Ectodermal cell (in vitro differentiated cells): ENCODE results near the gene GNAQ.
"Not testable (repeated sequence)": the region's sequence is repeated elsewhere in the genome, so short reads cannot be mapped to it uniquely, and the experiment has no call there.

ENCODE experiments used
- H3K27ac ChIP-seq: 2 replicates; pipeline ENCODE4 v1.7.0; 2013; ENCODE audit warnings: mild to moderate bottlenecking, low read depth, low read length; ENCODE audit not compliant: insufficient read depth, poor library complexity, severe bottlenecking
- H3K27me3 ChIP-seq: 2 replicates; pipeline ENCODE4 v1.7.0; 2013; ENCODE audit warnings: mild to moderate bottlenecking, low read length; ENCODE audit not compliant: insufficient read depth, control insufficient read depth, poor library complexity, severe bottlenecking
- H3K36me3 ChIP-seq: one replicate; pipeline ENCODE4 v1.7.0; 2013; ENCODE audit warnings: low read length; ENCODE audit not compliant: control insufficient read depth, insufficient read depth
- H3K4me1 ChIP-seq: one replicate; pipeline ENCODE4 v1.7.0; 2013; ENCODE audit warnings: low read length; ENCODE audit not compliant: control insufficient read depth, insufficient read depth
- H3K4me3 ChIP-seq: 2 replicates; pipeline ENCODE4 v1.7.0; 2013; ENCODE audit warnings: low read depth, low read length, control low read depth; ENCODE audit not compliant: insufficient read depth
- H3K9me3 ChIP-seq: 2 replicates; pipeline ENCODE4 v1.7.0; 2013; ENCODE audit warnings: mild to moderate bottlenecking, low read length, moderate library complexity; ENCODE audit not compliant: control insufficient read depth
- WGBS, 2 experiments: methylation state at CpG; one replicate each; pipeline ENCODE4 v1.1.7; 2013; ENCODE audit warnings: missing lambda C conversion rate in 2 of 2; 5-methylcytosine and 5-hydroxymethylcytosine counted together

Gene GNAQ

DNA sequence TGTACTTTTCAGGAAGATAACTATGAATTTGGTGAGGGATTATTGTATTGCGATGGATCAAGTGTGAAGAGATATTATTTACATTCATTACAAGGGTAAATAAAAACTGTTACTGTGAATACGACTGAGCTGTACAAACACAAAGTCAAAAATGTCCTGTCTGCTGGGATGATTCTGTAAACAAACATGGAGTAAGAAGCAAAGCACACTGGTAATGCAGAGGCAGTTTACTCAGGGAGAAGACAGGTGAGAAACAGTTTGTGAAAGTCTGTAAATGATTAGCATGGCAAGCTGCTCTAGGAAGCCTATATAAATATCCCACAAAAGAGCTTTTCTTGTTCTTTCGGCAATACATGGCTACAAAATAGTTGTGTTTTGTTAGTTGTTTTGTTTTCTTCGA is 268.0 kb downstream of the GNAQ start:
- Histone ChIP-seq H3K4me3 (no peak overlapping the region), H3K4me1 (no peaks in the 10 kb centered on the region), H3K27me3 (no peaks in the 10 kb centered on the region), H3K27ac (no peak overlapping the region), H3K9me3 (no peaks in the 10 kb centered on the region), H3K36me3 (no peaks in the 10 kb centered on the region)
- WGBS, 2 experiments: 97% methylated on average over 4 of the region's 4 CpGs

DNA sequence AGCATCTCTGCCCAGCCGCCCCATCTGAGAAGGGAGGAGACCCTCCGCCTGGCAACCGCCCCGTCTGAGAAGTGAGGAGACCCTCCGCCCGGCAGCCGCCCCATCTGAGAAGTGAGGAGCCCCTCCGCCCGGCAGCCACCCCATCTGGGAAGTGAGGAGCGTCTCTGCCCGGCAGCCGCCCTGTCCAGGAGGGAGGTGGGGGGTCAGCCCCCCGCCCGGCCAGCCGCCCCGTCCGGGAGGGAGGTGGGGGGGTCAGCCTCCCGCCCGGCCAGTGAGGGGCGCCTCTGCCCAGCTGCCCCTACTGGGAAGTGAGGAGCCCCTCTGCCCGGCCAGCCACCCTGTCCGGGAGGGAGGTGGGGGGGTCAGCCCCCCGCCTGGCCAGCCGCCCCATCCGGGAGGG is 270.7 kb downstream of the GNAQ start:
- H3K4me3 ChIP-seq, H3K4me1 ChIP-seq, H3K9me3 ChIP-seq, H3K27me3 ChIP-seq, H3K36me3 ChIP-seq, H3K27ac ChIP-seq: not testable (repeated sequence)
- 97 to 98% methylated on average over 13 to 17 of the region's 25 CpGs for WGBS, 2 experiments

DNA sequence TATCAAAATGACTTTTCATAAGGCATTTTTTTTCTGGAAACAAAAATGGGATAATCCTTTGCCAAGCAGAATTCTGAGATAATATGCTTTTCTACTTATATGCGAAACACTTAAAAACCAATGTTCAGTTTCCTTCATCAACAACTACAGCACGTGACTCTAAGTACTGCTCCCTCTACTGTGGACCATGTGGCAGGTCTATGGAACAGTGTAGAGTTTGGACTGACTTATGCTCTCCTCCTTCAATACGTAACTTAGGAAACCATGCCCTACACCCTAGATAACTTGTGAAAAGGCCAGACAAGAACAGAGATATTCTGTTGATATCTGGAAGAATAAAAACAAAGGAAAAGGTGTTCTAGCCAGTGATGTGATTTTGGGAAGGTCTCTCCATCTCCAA is 272.2 kb downstream of the GNAQ start:
- Histone ChIP-seq H3K36me3 (no peaks in the 10 kb centered on the region), H3K27me3 (no peaks in the 10 kb centered on the region), H3K4me3 (no peak overlapping the region), H3K9me3 (no peaks in the 10 kb centered on the region), H3K27ac (no peak overlapping the region), H3K4me1 (no peaks in the 10 kb centered on the region)
- WGBS, 2 experiments: 93 to 98% methylated on average over 3 of the region's 3 CpGs

DNA sequence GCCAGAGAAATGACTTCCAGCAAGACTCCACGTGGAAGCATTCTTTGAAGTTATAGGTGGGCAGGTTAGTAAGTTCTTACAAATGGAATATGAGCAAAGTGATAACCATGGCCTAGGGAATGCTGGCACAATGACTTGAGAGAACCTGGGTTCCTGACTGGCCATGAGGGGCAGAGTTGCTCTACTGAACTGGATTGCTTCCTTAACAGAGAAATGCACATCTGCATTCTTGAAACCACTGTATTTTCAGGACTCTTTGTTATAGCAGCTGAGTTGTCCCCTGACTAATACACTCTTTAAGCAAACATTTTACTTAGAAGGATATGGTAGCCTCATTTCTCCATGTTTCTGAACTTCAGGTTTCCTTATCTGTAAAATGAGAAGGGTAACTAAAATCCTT is 275.2 kb downstream of the GNAQ start:
- no peaks in the 10 kb centered on the region for H3K4me1 ChIP-seq
- no peak overlapping the region for H3K4me3 ChIP-seq
- no peaks in the 10 kb centered on the region for H3K36me3 ChIP-seq
- no peaks in the 10 kb centered on the region for H3K9me3 ChIP-seq
- no peak overlapping the region for H3K27ac ChIP-seq
- 0% methylated on average over 1 of the region's 1 CpG for WGBS, 2 experiments
- no peaks in the 10 kb centered on the region for H3K27me3 ChIP-seq

DNA sequence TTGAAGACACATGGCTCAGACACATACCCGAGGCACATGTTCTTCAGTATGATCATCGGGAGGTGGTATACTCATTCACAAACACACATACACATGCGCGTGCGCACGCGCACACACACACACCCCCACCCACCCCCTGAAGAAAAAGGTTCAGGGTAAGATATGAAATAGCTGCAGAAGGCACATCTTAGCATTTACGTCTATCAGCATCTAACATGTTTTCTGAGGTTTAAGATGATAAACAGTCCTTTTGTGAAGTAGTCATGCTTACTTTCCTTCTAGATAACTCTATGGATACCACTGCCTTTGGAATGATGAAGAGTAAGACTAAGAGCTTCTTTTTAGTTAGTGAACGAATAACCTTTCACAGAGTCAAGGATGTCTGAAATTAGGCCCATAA is 278.4 kb downstream of the GNAQ start:
- 85 to 87% methylated on average over 8 to 9 of the region's 9 CpGs for WGBS, 2 experiments
- Histone ChIP-seq H3K36me3 (no peaks in the 10 kb centered on the region), H3K27ac (no peak overlapping the region), H3K27me3 (no peaks in the 10 kb centered on the region), H3K4me1 (no peaks in the 10 kb centered on the region), H3K9me3 (no peaks in the 10 kb centered on the region), H3K4me3 (no peak overlapping the region)

DNA sequence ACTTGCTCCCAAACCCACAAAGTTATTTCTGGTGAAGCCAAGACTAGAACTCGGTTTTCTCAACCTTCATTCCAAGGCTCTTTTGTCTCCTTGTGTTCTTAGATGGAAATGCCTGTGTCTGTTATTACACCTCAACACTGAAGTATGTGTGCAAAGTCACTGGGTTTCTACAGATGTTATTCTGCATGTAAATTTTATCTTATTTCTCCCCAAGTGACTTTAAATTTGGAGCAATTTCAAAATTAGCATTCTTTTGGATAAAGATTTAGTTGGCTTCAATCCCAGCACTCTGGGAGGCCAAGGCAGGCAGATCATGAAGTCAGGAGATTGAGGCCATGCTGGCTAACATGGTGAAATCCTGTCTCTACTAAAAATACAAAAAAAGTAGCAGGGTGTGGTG is 279.1 kb downstream of the GNAQ start:
- Histone ChIP-seq H3K27ac (no peak overlapping the region), H3K36me3 (no peaks in the 10 kb centered on the region), H3K4me1 (no peaks in the 10 kb centered on the region), H3K27me3 (no peaks in the 10 kb centered on the region), H3K9me3 (no peaks in the 10 kb centered on the region), H3K4me3 (no peak overlapping the region)
- whole genome bisulfite sequencing, 2 experiments: 73 to 89% methylated on average over 1 of the region's 1 CpG

DNA sequence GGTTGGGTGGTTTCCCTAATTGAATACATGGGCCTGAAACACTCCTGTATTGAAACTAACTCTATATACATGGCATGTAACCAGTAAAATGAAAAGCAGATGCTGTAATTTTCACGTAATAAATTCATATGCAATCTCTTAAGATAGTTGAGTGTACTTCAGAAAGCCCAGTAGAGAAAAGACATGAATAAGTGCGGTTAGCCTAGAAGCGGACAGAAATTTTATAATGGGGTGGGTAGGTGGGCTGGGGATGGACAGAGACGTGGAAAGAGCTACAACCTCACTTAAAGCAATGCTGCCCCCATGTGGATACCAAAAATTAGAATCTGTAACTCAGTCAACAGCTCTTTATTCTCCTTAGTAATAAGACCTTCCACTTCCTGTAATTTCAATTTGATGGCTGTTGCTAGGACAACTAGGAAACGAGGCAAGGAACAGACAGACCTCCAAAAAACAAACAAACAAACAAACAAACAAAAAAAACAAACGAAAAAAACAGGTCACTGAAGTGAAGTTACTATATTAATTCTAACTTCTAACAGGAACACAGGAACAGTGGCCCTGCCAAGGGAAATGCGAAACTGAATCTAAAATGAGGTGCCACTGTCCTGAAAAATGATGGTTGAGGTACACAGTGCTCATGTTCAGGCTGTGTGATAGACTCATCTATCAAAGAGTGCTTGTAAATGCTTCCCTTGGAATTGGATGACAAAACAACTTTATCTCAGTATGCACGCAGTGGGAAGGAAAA is 280.1 kb downstream of the GNAQ start:
- H3K9me3 ChIP-seq: no peaks in the 10 kb centered on the region
- no peak overlapping the region for H3K27ac ChIP-seq
- 51 to 58% methylated on average over 8 of the region's 8 CpGs for whole genome bisulfite sequencing, 2 experiments
- no peaks in the 10 kb centered on the region for H3K36me3 ChIP-seq
- H3K4me1 ChIP-seq: no peaks in the 10 kb centered on the region
- H3K4me3 ChIP-seq: no peak overlapping the region
- H3K27me3 ChIP-seq: no peaks in the 10 kb centered on the region

DNA sequence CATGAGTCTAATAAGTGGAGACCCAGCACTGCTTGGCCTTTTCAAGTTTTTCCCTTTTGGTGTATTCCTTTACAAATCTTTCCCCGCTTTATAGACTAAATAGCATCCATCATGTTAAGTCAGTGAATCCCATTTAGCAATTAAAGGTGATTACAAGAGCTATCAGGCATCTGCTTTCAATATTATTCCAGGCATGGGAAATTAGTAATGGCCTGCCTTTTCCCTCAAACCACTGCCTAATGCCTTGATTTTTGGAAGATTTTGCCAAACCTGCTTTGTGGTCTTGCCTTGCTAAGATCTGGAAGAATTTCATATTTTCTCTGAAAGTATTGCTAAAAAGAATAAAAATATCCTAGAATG is 280.6 kb downstream of the GNAQ start:
- Histone ChIP-seq H3K36me3 (no peaks in the 10 kb centered on the region), H3K9me3 (no peaks in the 10 kb centered on the region), H3K27me3 (no peaks in the 10 kb centered on the region), H3K4me3 (no peak overlapping the region), H3K27ac (no peak overlapping the region), H3K4me1 (no peaks in the 10 kb centered on the region)
- WGBS, 2 experiments: 100% methylated on average over 1 of the region's 1 CpG

DNA sequence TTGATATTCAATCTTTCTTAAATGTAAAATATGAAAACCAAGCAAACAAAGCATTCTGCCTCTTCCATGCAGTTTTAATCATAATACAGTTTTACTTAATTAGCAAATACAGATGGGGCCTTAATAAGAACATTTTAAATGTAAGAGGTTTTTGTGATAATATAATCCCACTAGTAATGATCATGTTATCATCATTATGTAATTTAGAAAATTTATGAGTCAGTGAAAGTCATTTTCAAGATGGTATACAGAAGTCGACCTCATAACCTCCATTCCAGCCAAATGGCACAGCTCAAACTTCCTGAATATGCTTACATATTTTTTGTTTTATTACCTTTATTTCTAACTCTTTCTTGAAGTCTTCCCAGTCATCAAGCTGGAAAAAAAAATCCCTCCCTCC is 281.3 kb downstream of the GNAQ start:
- Histone ChIP-seq H3K27ac (no peak overlapping the region), H3K27me3 (no peaks in the 10 kb centered on the region), H3K4me3 (no peak overlapping the region), H3K9me3 (no peaks in the 10 kb centered on the region), H3K36me3 (no peaks in the 10 kb centered on the region), H3K4me1 (no peaks in the 10 kb centered on the region)
- WGBS, 2 experiments: 70 to 87% methylated on average over 1 of the region's 1 CpG

DNA sequence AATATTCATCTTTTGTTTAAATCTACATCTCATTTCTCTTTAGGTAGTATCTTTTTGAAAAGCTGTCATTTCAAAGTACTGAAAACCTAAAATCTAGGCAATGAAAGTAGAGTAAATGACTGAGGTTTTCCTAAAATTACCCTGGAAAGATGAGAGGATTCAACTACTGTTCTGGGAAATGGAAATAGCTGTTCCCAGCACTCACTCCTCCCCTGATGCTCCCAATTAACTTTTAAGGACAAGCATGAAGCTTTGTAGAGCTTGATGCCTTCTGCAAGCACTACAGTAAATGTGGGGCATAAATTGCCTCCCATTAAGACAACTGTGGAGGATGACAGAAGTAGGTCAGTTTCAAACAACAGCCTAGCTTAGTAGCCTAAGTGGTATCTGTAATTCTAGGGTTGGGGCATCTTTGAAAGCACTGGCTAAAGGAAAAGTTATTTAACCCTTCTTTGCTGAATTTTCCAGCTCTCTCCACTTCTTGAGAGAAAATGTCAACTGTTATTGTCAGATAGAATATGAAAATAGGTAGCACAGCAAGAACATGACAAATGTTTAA is 283.3 kb downstream of the GNAQ start:
- Histone ChIP-seq H3K4me1 (no peaks in the 10 kb centered on the region), H3K36me3 (no peaks in the 10 kb centered on the region), H3K9me3 (no peaks in the 10 kb centered on the region), H3K27me3 (no peaks in the 10 kb centered on the region), H3K4me3 (no peak overlapping the region), H3K27ac (no peak overlapping the region)

DNA sequence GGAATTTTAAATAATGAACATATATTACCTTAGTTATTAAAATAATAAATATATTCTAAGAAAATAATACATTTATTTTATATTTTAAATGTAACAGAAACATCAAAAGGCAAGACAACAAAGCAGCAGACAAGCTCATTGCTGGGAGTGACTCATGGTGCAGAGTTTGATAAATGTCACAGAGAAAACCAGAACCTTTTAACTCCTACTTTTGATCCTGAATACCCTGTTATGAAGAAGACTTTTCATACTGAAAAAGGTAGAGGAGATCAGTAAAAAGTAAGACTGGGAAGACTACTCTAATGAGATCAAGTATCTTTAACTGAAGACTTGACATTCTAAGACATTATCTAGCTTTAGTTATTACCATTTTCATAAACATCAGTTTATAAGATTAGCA is 284.4 kb downstream of the GNAQ start:
- Histone ChIP-seq H3K9me3 (no peaks in the 10 kb centered on the region), H3K4me3 (no peak overlapping the region), H3K27ac (no peak overlapping the region), H3K36me3 (no peaks in the 10 kb centered on the region), H3K27me3 (no peaks in the 10 kb centered on the region), H3K4me1 (no peaks in the 10 kb centered on the region)
